HepG2 (cell line): ENCODE measurements around the gene REEP6. TPM values are rescaled to one million over a fixed set of nuclear protein-coding genes. Genes with fewer than 3 reads are reported as not detected.
A peak's percentile ranks its signal among the peaks of the same experiment; 100 is the strongest.

Experiments
- ATAC-seq: fragments of 200-7000 bp; cut with Tn5 transposase; 3 replicates; pipeline ENCODE4 v1.9.1; 2020; ENCODE audit warnings: mild to moderate bottlenecking, moderate library complexity
- BruUV-seq: library from RNA; stranded (reverse); fragments of 400-500 nt; replicated peaks from 2 replicates; lab custom pipeline; 2021; lab: Mats Ljungman, UMichigan
- CTCF ChIA-PET: fragments of 300-600 bp; formaldehyde crosslinking; extraction: SDS; loops from one replicate; lab custom pipeline; 2021; ENCODE audit warnings: low total read pairs, inconsistent platforms, low intra/inter-chr PET ratio; lab: Yijun Ruan, JAX
- POLR2A ChIA-PET: fragments of 350-600 bp; sonication (Branson Sonifier 250); formaldehyde crosslinking; loops from one replicate; lab custom pipeline; 2020; ENCODE audit warnings: antibody characterized with exemption, inconsistent platforms; lab: Yijun Ruan, JAX
- DNase-seq: peaks from one replicate; pipeline ENCODE4 v3.0.0-alpha.2; 2015; ENCODE audit warnings: low spot score
- FAIRE-seq: peaks from 3 replicates; lab custom pipeline; 2011; peaks lifted over from hg19 to GRCh38; lab: Jason Lieb, UNC
- H2AFZ ChIP-seq: one replicate; pipeline ENCODE4 v1.6.1; 2011; ENCODE audit warnings: low read length, inconsistent platforms
- H3K27ac ChIP-seq: fragments of 300-600 bp; 3 replicates; pipeline ENCODE4 v1.8.0; 2011; ENCODE audit warnings: mixed run types, mild to moderate bottlenecking, mixed read lengths, low read length, inconsistent platforms; ENCODE audit not compliant: insufficient read depth; ENCODE audit errors: extremely low read length
- H3K27me3 ChIP-seq, 2 experiments: fragments of 200-600 bp in 1 of 2; 2 replicates in 1 of 2; 3 replicates in 1 of 2; pipeline versions ENCODE4 v1.6.0 to v1.8.0; 2011; ENCODE audit warnings: low read length in 2 of 2, mild to moderate bottlenecking in 2 of 2, moderate library complexity in 2 of 2, inconsistent platforms in 1 of 2; ENCODE audit not compliant: insufficient read depth in 2 of 2, control insufficient read depth in 1 of 2
- H3K36me3 ChIP-seq, 2 experiments: fragments of 200-600 bp in 1 of 2; replicated peaks in 1 of 2; 2 replicates in 1 of 2; 3 replicates in 1 of 2; pipeline versions ENCODE4 v1.5.1 to v1.8.0; 2011; ENCODE audit warnings: low read length in 2 of 2, inconsistent platforms in 1 of 2; ENCODE audit not compliant: insufficient read depth in 2 of 2, control insufficient read depth in 1 of 2
- H3K4me1 ChIP-seq: 2 replicates; pipeline ENCODE4 v1.5.1; 2012; ENCODE audit warnings: low read length, inconsistent platforms; ENCODE audit not compliant: insufficient read depth
- H3K4me2 ChIP-seq: 2 replicates; pipeline ENCODE4 v1.6.0; 2011; ENCODE audit warnings: low read depth, low read length, inconsistent platforms
- H3K4me3 ChIP-seq, 3 experiments: fragments of 200-600 bp in 1 of 3; sonication (generic), shearing (Covaris generic) in 1 of 3; replicated peaks in 1 of 3; 2 replicates each; pipeline ENCODE4 v1.5.1; 2011 to 2016; ENCODE audit warnings: low read length in 3 of 3, inconsistent platforms in 2 of 3, low read depth in 2 of 3, mild to moderate bottlenecking in 2 of 3, control low read depth in 1 of 3, mixed read lengths in 1 of 3; ENCODE audit not compliant: insufficient read depth in 1 of 3
- H3K79me2 ChIP-seq: one replicate; pipeline ENCODE4 v1.6.1; 2011; ENCODE audit warnings: low read length, inconsistent platforms; ENCODE audit not compliant: insufficient read depth
- H3K9ac ChIP-seq: 2 replicates; pipeline ENCODE4 v1.6.0; 2011; ENCODE audit warnings: mild to moderate bottlenecking, low read depth, low read length, inconsistent platforms; ENCODE audit not compliant: insufficient read depth
- H3K9me3 ChIP-seq: 2 replicates; pipeline ENCODE4 v1.5.1; 2012; ENCODE audit warnings: mild to moderate bottlenecking, low read length
- H4K20me1 ChIP-seq: 2 replicates; pipeline ENCODE4 v1.6.0; 2011; ENCODE audit warnings: inconsistent platforms, mild to moderate bottlenecking, low read length, moderate library complexity; ENCODE audit not compliant: insufficient read depth
- AGO2 ChIP-seq: fragments of 200-400 bp; formaldehyde crosslinking; optimal IDR thresholded peaks from 2 replicates; pipeline ENCODE3; 2017; ENCODE audit warnings: mild to moderate bottlenecking, low read depth, low read length, moderate library complexity
- BRCA1 ChIP-seq: sonication (generic); formaldehyde crosslinking; IDR thresholded peaks from 2 replicates; pipeline ENCODE4 v1.4.0; 2020; ENCODE audit warnings: missing genetic modification reagents
- DMAP1 ChIP-seq: IDR thresholded peaks from 2 replicates; pipeline ENCODE4 v1.6.1; 2016
- FOXM1 ChIP-seq: sonication (generic); formaldehyde crosslinking; IDR thresholded peaks from 2 replicates; pipeline ENCODE4 v1.5.0; 2020; ENCODE audit warnings: missing genetic modification reagents
- HNRNPL ChIP-seq: fragments of 200-400 bp; formaldehyde crosslinking; IDR thresholded peaks from 2 replicates; pipeline ENCODE4 v1.6.1; 2017; ENCODE audit warnings: mild to moderate bottlenecking, low read depth, low read length
- MTA3 ChIP-seq: sonication (generic); formaldehyde crosslinking; IDR thresholded peaks from 2 replicates; pipeline ENCODE4 v1.4.0; 2020; ENCODE audit warnings: missing genetic modification reagents
- NFYB ChIP-seq: sonication (generic); formaldehyde crosslinking; IDR thresholded peaks from 2 replicates; pipeline ENCODE4 v1.4.0; 2020; ENCODE audit warnings: missing genetic modification reagents
- ZBTB21 ChIP-seq: sonication (generic); formaldehyde crosslinking; IDR thresholded peaks from 2 replicates; pipeline ENCODE4 v1.4.0; 2020; ENCODE audit warnings: missing genetic modification reagents
- WGBS: methylation state at CpG from one replicate; pipeline ENCODE4 v1.1.6; 2017; ENCODE audit warnings: low lambda C conversion rate; 5-methylcytosine and 5-hydroxymethylcytosine counted together
- in situ Hi-C: cut with HindIII; loops from 2 replicates; pipeline ENCODE4 v1.10.0; 2017; ENCODE audit warnings: low pct_unique_long_range_greater_than_20kb; ENCODE audit not compliant: extremely low pct_ligation_motif_present
- intact Hi-C: fragments of 100-400 bp; cut with micrococcal nuclease; formaldehyde crosslinking; loops from one replicate; pipeline ENCODE4 v1.10.0; 2022; ENCODE audit not compliant: unreplicated experiment
- polyA plus RNA-seq, 8 experiments: library from polyadenylated mRNA; depleted of rRNA in 3 of 8; stranded (reverse) in 7 of 8; unstranded in 1 of 8; fragments of >200 nt; fragmentation: Illumina TruSeq in 4 of 8; extraction: Trizol in 4 of 8; gene quantifications; 2 replicates each; pipeline versions ENCODE4 v1.2.1 to v1.2.3, GENCODE V29; 2011 to 2016; ENCODE audit warnings: low read depth in 4 of 8, missing spikeins in 1 of 8, mixed read lengths in 1 of 8; ENCODE audit not compliant: insufficient read depth in 1 of 8
- total RNA-seq, 5 experiments: library from RNA; depleted of rRNA; stranded (reverse); fragments of >200 nt; fragmentation: Illumina TruSeq; extraction: Trizol; gene quantifications; 2 replicates each; pipeline ENCODE4 v1.2.3, GENCODE V29; 2016; ENCODE audit warnings: low read depth in 1 of 5
- TF ChIP-seq, protein P1 (sequence below): sonication (generic); formaldehyde crosslinking; IDR thresholded peaks from 2 replicates; pipeline ENCODE4 v1.4.0; 2020; ENCODE audit warnings: missing genetic modification reagents

The REEP6 gene
- total and polyA plus RNA-seq, 2 of the 13 experiments (the other 11 are each of a cell fraction or from before 2014, with no cell fraction given): 10.0 to 28.8 TPM

DNA sequence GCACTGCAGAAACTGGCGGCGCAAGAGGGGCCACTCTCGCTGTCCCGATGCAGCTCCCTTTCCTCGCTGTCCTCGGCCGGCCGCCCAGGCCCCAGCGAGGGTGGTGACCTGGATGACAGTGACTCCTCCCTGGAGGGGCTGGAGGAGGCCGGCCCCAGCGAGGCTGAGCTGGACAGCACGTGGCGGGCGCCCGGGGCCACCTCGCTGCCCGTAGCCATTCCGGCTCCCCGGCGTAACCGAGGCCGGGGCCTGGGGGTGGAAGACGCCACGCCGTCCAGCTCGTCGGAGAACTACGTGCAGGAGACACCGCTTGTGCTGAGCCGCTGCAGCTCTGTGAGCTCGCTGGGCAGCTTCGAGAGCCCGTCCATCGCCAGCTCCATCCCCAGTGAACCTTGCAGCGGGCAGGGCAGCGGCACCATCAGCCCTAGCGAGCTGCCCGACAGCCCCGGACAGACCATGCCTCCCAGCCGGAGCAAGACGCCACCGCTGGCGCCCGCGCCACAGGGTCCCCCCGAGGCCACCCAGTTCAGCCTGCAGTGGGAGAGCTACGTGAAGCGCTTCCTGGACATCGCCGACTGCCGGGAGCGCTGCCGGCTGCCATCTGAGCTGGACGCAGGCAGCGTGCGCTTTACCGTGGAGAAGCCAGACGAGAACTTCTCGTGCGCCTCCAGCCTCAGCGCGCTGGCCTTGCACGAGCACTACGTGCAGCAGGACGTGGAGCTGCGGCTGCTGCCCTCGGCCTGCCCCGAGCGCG, 24.3 kb upstream of the REEP6 start:
- no peak for ATAC-seq
- CTCF ChIA-PET: no interaction called here

DNA sequence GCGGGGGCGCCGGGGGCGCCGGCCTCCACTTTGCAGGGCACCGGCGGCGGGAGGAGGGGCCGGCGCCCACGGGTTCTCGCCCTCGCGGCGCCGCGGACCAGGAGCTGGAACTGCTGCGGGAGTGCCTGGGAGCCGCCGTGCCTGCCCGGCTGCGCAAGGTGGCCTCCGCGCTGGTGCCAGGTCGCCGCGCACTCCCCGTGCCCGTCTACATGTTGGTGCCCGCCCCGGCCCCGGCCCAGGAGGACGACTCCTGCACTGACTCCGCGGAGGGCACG, 23.8 kb upstream of the REEP6 start:
- Histone ChIP-seq H3K79me2 (no peaks in the 10 kb centered on the region), H3K4me1 (peaks cover 25% of the 10 kb centered on the region), H3K9me3 (no peaks in the 10 kb centered on the region), H4K20me1 (peaks cover 12% of the 10 kb centered on the region), H3K27ac (no peak overlapping the region), H3K27me3 (no peaks in the 10 kb centered on the region), H3K9ac (no peak overlapping the region), H2AFZ (no peak overlapping the region), H3K4me2 (no peak overlapping the region), H3K36me3 (no peaks in the 10 kb centered on the region), H3K4me3 (no peak overlapping the region)
- no TSS peak for BruUV-seq
- FAIRE-seq (no peak), ATAC-seq (no peak), DNase-seq (no peak)
- TF ChIP-seq DMAP1 (no peak), MTA3 (no peak), ZBTB21 (CRISPR knock-in tag) (no peak), NFYB (CRISPR knock-in tag) (no peak), HNRNPL (peak; percentile 44; the same call in 1 of the 2 replicates), BRCA1 (no peak)
- TF ChIP-seq, protein P1, sequence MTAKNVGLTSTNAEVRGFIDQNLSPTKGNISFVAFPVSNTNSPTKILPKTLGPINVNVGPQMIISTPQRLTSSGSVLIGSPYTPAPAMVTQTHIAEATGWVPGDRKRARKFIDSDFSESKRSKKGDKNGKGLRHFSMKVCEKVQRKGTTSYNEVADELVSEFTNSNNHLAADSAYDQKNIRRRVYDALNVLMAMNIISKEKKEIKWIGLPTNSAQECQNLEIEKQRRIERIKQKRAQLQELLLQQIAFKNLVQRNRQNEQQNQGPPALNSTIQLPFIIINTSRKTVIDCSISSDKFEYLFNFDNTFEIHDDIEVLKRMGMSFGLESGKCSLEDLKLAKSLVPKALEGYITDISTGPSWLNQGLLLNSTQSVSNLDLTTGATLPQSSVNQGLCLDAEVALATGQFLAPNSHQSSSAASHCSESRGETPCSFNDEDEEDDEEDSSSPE: no peak
- in situ Hi-C loops (no loop called here), intact Hi-C loops (no loop called here)
- WGBS: 98% methylated on average over 16 of the region's 36 CpGs
- ChIA-PET CTCF (no interaction called here), POLR2A (no interaction called here)

More for the DNA sequence above, 24.3 kb upstream of the REEP6 start:
- Histone ChIP-seq H3K4me2 (no peak overlapping the region), H3K79me2 (no peaks in the 10 kb centered on the region), H2AFZ (no peak overlapping the region), H4K20me1 (peaks cover 10% of the 10 kb centered on the region), H3K4me1 (peaks cover 25% of the 10 kb centered on the region), H3K4me3 (no peak overlapping the region), H3K36me3 (no peaks in the 10 kb centered on the region), H3K9me3 (no peaks in the 10 kb centered on the region), H3K27me3 (no peaks in the 10 kb centered on the region), H3K9ac (no peak overlapping the region), H3K27ac (no peak overlapping the region)
- no peak for TF ChIP-seq FOXM1 (CRISPR knock-in tag)
- peak; percentile 12 for TF ChIP-seq AGO2
- FAIRE-seq (no peak), DNase-seq (no peak)
- in situ Hi-C loops (no loop called here), intact Hi-C loops (no loop called here)
- 95% methylated on average over 29 of the region's 70 CpGs for WGBS
- BruUV-seq: no TSS peak
- POLR2A ChIA-PET: interaction anchor here (1.6 kb wide), 1 partner anchor 13 kb away, joined by 5 read pairs; no protein-coding TSS in a partner anchor
